NCI-H128 (cell line): ENCODE measurements around the gene AANAT.

Source experiments
- DNase-seq: peaks from one replicate; lab custom pipeline; 2025; ENCODE audit not compliant: unreplicated experiment; lab: John Stamatoyannopoulos, UW

Gene AANAT

DNA sequence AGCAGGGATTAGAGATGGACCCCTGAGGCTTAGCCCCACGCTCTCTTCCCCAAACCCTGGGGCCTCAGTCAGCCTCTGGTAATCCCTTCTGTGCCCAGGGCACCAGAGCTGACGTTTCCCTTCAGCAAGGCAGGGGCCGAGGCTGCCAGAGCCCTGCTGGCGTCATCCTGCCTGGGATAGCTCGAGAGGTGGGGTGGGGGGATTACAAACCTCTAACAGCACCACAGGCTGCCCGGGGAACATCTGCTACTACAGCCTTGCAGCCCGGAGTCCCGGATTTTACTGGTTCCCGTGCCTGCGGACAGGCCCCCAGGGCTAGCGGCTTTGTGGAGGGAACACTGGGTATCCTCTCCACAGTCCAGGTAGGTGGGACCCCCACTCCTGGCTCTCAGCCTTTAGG is at the start of gene AANAT:
Gene AANAT (plus strand): TSS at position 238 of the 400 bp plus-strand sequence. CDS start 1,144 bp downstream, outside the sequence.
- DNase-seq = no peak

DNA sequence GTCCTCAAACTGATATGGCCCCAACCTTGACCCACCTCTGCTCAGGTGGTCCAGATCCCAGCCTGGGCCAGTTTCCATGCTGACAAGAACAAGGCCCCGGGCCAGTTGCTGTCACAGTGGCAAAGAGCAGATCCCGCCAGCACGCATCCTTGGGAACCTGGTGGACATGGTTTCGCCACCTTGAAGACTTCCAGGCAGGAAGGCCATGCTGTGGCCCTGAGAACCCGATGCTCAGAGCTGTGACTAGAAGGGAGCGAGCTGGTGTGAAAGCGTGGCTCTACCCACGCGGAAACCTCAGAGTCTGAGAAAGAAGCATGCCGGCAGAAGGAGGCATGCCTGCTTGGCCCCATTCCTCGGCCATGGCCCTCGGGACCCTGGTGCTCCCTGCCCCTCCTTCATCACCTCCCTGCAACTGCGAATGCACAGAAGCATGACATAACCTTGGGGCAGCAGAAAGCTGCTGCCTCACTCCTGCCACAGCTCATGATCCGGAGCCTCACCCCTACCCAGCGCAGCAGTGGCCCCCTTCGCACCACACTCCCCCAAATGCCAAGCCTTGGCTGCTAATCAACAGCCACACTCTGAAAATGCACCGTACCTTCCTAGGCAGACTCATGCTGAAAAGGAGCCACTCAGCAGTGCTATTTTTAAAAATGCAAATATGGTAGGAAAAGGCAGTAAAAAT is 47.7 kb upstream of the AANAT start:
- DNase-seq = no peak

DNA sequence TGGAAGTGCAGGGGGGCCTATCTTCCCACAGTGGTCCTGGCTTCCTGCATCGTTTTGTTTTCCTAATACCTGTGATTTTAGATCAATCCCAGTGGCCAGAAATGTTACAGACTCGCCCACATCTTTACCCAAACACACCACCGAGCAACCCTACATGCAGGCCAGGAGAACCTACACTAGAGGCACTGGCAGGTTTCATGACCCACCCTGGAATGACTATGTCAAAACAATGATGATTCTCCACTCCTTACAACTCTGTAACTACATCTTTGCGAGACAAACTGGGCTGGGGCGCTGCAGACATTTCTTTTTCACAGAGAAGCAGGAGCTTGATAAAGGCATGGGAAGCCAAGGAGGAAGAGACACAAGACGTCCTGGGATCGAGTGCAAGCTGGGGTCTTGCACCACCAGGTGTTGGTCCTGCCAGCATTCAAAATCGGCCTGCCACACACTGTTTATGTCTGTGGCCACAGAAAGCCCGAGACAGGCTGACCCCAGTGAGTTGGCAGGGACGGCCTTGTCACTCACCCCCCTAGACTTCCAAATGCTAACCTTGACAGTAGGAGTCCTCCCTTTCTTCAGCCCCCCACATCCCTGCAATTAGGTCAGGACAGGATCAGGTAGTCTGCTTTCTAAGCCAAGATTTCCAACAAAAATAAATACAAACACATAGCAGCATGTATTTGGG is 46.9 kb upstream of the AANAT start:
- no peak for DNase-seq

DNA sequence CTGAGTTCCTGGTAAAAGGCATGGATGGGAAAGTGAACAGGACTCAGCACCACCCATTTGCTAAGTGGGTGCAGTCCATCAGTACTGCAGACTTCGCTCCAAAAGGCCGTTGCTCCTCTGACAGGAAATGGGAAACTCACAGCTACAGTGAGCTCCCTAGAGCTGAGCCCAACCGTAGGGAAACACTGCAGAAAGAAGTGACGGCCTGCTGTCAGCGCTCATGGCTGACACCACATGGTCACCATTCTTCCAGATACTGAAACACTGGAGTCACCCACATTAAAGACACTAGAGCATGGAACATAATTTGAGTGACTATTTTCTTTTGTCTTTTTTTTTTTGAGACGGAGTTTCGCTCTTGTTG is 46.4 kb upstream of the AANAT start:
- DNase-seq = no peak

DNA sequence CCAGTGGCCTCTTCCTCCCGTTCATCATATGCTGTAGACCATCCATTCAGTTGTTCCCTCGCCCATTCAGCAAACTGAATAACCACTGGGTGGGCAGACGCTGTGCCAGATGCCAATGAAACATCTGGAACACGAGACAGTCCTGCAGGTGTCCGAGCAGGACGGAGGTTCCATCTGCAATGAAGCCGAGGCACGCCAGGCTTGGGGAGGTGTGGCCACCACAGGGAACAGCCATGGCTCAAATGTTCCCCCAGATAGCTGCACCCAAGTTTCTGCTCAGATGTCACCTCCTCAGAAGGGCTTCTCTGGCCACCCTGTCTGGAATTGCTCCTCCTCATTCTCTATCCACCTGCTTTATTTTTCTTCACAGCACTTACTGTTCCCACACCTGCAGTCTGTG is 45.0 kb upstream of the AANAT start:
- DNase-seq = no peak

DNA sequence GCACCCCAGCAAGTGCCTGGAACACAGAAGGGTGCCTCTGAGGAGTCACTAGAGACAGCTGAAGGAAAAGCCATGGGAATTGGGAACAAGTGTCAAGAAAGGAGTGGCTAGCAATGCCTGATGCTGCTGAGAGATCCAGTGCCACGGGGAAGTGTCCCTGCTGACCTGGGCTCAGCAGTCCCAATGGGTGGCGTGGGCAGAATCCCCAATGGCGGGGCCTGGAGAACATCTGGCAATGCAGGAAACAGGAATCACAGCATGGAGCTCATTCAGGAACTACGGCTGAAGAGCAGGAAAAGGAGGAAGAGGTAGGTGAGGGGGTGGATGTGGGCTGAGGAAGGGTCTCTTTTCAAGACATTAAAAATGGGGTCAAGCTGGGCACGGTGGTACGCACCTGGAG is 44.5 kb upstream of the AANAT start:
- no peak for DNase-seq

DNA sequence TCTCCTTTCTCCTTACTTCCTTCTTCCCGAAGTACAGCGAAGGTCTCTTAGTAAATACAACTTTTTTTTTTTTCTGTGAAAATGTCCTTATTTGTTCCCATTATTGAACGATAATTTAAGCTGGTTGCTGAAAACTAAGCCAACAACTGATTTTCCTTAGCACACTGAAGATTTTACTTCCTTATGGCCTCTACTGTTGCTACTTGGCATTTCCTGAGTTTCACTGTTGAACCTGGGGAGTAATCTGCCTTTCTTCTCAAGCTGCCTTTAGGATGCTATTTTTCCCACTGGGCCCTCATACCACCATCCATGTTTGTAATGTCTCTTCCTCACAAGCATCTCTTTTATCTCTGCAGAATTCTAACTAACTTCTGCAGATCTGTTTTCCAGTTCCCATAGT is 40.5 kb upstream of the AANAT start:
- no peak for DNase-seq

DNA sequence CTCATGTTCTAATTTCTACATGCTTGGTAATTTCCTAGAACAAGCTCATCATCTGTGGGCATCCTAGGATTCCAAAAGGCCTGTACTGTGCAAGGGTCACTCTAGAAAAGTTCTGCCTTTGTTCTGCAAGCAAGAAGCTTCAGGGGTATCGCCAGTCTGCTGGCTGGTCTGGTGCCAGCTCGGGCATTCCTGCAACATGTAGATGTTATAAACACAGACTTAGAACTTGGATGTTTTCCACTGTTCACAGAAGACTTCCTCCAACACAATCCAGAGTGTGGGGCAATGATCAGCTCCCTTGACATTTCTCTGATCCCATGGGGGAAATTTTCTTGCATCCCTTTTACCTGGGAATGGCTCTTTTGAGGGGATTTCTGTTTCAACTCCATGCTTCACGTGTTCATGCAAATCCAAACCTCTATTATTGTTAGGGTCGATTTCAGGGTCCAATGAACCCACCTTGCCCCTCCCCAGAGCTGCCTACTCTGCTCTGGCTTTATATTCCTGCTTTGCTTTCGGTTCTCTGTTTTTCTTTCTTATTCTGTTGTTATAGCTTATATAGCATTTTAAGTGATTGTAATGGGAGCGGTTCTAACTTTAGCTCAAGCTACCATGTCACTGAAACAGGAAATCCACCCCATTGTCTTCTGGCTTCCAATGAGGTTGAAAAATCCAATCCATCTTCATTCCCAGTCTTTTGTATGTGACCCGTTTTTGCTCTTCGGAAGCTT is 39.7 kb upstream of the AANAT start:
- DNase-seq = no peak

DNA sequence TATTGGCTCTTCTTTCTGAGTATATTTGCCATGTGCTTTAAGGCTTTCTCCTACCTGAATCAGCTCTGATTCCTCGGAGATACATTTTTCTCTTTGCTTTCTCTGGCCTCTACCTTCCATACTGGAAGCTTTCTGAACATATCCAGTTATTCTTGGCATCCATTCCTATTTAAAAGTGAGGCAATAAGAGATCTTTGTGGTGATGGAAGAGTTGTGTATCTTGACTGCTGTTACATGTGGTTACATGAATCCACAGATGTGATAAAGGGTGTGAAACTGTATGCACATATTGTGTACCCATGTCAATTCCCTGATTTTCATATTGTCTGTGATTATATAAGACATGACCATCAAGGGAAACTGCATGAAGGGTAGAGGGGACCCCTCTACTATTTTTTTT is 38.9 kb upstream of the AANAT start:
- DNase-seq = no peak

DNA sequence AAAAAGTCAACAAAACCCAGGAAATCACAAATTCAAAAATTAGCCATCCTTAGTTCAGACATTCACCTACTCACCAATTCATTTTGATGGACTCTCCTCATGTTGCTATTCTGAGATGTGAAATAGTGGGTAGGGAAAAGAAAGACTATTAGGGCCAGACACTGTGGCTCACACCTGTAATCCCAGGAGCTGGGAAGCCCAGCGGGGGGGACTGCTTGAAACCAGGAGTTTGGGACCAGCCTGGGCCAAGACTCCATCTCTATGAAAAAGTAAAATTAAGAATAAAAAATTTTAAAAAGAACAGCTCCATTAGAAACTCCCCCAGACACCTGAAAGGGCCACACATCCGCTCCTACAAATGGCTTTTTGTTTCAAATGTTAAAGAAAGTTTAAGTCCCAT is 35.9 kb upstream of the AANAT start:
- no peak for DNase-seq

DNA sequence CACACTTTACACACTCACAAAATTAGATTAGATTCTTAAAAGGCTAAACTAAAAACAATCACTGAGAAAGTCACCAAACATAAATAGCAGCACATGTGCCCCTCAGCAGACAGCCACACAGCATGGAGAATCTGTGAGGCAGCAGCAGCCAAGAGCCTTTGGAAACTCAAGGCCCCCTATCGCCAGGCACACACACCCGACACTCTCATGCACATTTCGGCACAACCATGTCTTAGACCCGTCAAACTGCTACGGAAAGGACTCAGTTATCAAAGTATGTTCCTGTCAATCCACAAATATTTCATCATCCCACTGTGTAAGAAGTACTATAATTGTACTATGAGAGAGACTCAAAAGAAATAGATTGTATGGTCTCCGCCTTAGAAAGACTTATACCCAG is 35.4 kb upstream of the AANAT start:
- no peak for DNase-seq

DNA sequence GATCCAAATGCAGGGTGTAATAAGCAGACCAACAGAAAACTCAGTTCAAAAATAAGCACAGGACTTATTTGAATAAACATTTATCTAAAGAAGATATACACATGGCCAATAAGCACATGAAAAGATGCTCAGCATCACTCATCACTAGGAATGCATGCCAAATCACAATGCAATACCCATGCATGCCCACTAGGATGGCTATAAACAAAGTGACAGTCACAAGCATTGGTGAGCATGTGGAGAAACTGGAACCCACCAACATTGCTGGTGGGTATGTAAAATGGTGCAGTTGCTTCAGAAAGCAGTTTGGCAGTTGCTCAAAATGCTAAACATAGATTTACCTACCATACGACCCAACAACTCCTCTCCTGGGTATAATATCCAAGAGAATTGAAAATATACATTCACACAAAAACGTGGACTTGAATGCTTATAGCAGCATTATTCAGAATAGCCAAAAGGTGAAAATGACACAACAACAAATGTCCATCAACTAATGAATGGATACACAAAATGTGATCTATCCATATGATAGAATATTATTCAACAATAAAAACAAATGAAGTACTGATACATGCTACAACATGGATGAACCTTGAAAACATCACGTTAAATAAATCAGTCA is 34.6 kb upstream of the AANAT start:
- DNase-seq = no peak

DNA sequence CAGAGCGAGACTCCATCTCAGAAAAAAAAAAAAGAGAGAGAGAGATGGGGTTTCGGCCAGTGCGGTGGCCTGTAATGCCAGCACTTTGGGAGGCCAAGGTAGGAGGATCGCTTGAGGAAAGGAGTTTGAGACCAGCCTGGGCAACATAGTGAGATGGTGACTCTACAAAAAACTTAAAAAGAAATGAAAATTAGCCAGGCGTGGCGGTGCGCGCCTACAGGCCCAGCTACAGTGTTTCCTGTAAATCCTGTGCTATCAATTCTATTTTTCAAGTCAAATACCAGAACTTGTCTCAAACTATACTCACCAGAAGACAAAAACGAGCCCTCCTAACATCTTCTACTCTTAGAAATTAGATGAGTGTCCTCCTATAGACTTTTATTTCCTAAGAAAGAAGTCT is 33.7 kb upstream of the AANAT start:
- DNase-seq = no peak

DNA sequence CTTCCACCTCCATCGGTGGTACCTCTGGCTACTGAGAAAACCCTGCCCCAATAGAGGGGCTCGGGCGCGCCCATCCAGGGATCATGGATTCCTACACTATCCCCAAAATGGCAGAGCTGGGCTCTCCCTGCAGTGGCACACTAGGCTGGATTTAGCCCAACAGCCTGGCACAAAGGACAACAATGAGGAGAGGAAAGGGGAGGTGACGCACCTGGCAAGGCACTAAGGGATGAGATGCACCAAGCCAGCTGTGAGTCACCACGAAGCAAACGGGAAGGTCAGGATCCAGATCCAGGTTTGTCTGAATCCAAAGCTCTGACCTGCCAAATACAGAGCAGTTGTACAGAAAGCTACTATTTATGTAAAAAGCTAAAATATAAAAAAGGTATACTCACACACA is 32.5 kb upstream of the AANAT start:
- DNase-seq = no peak

DNA sequence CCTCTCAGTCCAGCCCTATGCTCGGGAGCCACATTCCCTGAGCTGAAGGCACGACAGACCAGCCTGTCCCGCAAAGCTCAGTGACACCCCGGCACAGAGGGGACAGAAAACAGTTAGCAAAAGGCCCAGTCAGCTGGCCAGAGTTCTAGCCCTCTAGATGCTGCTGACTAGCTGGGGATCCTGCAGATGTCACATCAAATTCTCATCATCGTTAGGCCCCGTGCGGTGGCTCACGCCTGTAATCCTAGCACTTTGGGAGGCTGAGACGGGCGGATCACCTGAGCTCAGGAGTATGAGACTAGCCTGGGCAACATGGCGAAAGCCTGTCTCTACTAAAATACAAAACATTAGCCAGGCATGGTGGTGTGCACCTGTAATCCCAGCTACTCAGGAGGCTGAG is 31.7 kb upstream of the AANAT start:
- DNase-seq = no peak

DNA sequence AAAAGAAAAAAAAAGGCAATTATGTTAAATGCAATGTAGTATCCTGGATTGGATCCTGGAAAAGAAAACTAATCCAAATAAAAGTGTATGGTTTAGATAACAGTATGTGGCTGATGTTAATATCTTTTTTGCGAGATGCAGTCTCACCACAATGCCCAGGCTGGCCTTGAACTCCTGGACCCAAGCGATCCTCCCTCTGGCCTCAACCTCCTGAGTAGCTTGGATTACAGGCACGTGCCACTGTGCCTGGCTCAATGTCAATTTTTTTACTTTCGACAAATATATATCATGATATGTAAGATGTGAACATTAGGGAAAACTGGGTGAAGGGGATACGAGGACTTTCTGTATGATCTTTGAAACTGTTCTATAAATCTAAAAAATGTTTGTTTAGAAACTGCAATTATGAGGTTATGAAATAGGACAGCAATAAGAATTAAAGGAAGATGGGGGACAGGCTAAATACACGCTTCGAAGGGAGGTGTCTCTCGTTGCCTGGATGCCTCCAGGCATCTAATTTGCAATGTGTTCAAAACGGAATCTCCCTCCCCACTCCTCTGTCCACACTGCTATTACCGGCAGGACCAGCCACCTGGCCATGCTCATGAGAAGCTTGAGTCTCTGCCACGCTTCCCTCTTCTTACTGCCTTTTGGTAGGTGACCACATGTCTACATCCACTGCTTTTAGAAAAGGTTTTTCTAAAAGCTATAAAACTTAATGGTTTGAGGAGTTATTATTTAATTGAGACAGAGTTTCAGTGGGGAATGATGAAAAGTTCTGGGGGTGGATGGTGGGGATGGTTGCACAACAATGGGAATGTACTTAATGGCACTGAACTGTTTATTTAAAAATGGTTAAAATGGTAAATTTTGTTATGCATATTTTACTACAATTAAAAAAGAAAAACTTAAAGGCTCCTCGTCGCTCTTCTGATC is 29.7 kb upstream of the AANAT start:
- no peak for DNase-seq

DNA sequence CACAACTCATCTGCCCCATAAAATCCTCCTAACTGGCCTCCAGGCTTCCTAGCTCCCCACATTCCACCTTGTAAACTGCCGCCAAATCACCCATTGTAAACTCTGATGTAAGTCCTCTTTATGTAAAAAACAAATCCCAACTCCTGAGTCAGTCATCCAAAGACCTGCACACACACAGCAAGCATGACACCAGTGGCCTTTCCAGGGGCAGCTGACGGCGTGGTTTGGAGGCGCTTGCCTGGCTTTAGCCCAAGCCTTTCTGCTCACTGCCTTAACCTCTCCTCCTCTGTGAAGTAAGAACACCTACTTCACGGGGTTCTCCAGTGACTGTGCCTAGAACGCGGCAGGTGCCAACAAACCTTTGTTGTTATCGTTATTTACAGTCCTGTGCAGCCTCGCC is 28.5 kb upstream of the AANAT start:
- DNase-seq = no peak

DNA sequence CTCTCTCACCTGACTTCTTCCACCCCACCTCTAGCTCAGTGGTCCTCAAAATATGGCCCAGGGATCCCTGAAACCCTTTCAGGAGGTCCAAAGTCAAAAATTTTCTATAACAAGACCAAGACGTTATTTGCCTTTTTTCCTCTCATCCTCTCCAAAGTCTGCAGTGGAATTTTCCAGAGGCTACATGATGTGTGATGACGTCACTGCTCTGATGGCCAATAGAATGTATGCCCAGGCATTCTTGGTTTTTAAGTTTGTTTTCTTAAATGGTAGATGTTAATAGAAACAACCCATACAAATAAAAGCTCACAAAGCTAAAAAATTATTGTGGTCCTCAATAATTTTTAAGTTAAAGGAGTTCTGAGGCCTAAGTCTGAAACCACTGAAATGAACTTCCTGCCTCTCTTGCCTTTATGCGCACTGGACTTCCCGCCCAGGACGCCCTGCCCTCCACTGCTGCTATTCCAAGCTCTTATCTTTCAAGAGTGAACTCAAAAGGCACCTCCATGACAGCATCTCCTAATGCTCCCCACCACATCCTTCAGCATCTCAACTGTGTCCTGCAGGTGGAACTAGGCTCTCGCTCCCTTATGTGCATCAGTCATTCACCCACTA is 28.0 kb upstream of the AANAT start:
- DNase-seq = no peak

DNA sequence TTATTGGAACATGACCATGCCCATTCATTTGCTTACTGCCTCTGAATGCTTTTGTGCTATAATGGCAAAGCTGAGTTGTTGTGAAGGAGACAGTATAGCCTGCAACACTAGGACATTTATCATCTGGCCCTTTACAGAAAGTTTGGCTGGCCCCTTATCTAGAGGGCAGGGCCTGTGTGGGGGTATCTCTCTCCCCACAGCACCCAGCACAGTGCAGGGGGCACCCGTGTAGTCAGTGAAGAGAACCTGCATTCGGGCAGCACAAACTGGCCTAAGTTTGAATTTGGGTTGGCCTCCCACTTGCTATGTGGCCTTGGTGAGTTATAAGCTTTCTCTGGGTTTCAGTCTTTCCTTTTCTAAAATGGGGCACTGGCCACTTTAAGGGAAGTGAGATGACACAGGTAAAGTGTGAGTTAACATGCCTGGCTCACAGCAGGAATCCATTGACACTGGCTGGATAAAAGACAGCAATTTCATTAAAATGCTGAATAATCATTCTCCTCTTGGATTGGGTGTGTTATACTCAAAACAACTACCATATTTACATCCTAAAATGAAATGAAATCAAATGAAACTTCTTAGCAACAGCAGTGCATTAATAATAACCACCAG is 26.5 kb upstream of the AANAT start:
- DNase-seq = no peak
